ENCODE results near the gene MOB3B.

DNA sequence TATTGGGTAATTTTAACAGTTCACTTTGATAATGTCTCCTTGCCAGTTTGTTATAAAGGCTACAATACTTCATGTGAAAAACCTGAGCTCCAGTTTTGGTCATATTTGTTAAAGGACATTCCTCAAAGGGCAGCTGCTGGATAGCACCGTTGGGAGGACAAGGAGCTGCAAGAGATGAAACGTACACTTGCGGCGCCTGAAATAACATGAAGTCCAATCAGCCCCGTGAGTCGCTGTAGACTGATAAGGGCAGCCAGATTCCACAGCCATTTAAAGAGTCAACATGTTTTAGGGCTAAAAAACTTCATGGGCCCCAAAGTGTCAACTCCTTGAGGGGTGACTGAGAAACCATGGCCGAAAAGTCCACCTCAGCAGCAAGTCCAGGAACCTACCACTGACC is 91.1 kb downstream of the MOB3B start:
- TF ChIP-seq ZC3H10 (CRISPR knock-in tag; IDR thresholded peaks at IDR 0.05) (no peak), ARNTL (CRISPR knock-in tag; IDR thresholded peaks at IDR 0.05; ENCODE audit: borderline replicate concordance, low read depth) (no peak), RARB (CRISPR knock-in tag; IDR thresholded peaks at IDR 0.05) (no peak), BACH2 (CRISPR knock-in tag; IDR thresholded peaks at IDR 0.05; ENCODE audit: borderline replicate concordance) (no peak)

Data from SK-N-SH treated with all-trans-retinoic acid at 6 μM for 48 hours (cell line).